Panc1 (cell line): ENCODE results near the gene WFIKKN2.

Experiments used
- POLR2AphosphoS5 ChIP-seq: IDR thresholded peaks from 2 replicates; pipeline ENCODE4 v1.6.1; 2012; ENCODE audit warnings: mild to moderate bottlenecking, low read depth, low read length, moderate library complexity
- TCF7L2 ChIP-seq: IDR thresholded peaks from 2 replicates; pipeline ENCODE4 v1.6.1; 2011; ENCODE audit warnings: mild to moderate bottlenecking, low read depth, low read length, inconsistent platforms
- TF ChIP-seq, protein P1 (sequence below): fragments of 450-650 bp; IDR thresholded peaks from 2 replicates; pipeline ENCODE4 v1.5.1; 2017; ENCODE audit warnings: mild to moderate bottlenecking

DNA sequence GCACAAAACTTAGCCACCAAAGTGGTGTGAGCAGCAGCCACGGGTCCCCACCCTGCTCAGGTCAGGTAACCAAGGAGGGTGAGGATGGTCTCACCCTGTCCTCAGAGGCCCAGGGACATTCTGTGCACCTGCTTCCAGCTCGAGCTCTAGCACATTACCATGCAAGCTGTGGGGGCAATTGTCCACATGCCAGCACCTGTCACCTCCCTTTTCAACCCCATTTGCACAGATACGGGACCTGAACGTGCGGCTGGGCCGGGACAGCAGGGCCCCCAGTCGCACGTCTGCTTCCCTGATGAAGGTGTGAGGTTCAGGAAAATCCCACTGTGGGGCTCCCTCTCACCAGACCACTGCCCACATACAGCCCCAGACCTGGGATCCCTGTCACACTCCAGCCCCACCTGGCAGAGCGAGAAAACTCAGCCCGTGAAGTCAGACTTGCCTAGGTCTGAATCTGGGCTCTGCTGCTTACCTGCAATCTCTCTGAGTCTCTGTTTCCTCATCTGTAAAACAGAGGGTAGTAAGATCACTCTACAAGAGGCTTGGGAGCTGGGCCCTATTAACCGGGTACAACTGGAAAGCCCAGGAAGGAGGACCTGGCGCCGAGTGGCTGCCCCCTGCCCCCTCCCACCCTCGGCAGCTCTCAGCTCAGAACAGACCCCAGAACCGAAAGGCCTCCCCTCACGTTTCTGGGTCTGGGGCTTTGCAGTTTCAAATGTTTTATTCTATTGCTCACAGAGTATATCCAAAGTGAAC lies 7.9 kb downstream of the WFIKKN2 start:
- TF ChIP-seq, protein P1, sequence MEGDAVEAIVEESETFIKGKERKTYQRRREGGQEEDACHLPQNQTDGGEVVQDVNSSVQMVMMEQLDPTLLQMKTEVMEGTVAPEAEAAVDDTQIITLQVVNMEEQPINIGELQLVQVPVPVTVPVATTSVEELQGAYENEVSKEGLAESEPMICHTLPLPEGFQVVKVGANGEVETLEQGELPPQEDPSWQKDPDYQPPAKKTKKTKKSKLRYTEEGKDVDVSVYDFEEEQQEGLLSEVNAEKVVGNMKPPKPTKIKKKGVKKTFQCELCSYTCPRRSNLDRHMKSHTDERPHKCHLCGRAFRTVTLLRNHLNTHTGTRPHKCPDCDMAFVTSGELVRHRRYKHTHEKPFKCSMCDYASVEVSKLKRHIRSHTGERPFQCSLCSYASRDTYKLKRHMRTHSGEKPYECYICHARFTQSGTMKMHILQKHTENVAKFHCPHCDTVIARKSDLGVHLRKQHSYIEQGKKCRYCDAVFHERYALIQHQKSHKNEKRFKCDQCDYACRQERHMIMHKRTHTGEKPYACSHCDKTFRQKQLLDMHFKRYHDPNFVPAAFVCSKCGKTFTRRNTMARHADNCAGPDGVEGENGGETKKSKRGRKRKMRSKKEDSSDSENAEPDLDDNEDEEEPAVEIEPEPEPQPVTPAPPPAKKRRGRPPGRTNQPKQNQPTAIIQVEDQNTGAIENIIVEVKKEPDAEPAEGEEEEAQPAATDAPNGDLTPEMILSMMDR = no peak
- TF ChIP-seq TCF7L2 (no peak), POLR2AphosphoS5 (no peak)
